Osteocyte (in vitro differentiated cells): ENCODE measurements around the gene TXNDC12. TPM values are rescaled to one million over a fixed set of nuclear protein-coding genes. Genes with fewer than 3 reads are reported as not detected.
"Not testable (repeated sequence)": the region's sequence is repeated elsewhere in the genome, so short reads cannot be mapped to it uniquely, and the experiment has no call there.

Experiments used
- DNase-seq: peaks from one replicate; pipeline ENCODE4 v3.0.0; 2021; ENCODE audit warnings: mixed read lengths; ENCODE audit not compliant: unreplicated experiment; ENCODE audit errors: extremely low spot score
- H3K27ac Mint-ChIP-seq: one replicate; pipeline ENCODE4 v1.8.0; 2021; ENCODE audit warnings: mild to moderate bottlenecking, mixed read lengths; ENCODE audit not compliant: unreplicated experiment
- H3K27me3 Mint-ChIP-seq: one replicate; pipeline ENCODE4 v1.8.0; 2021; ENCODE audit warnings: mixed read lengths; ENCODE audit not compliant: unreplicated experiment
- H3K36me3 Mint-ChIP-seq: one replicate; pipeline ENCODE4 v1.8.0; 2021; ENCODE audit warnings: mixed read lengths; ENCODE audit not compliant: unreplicated experiment
- H3K4me1 Mint-ChIP-seq: one replicate; pipeline ENCODE4 v1.8.0; 2021; ENCODE audit warnings: mixed read lengths; ENCODE audit not compliant: unreplicated experiment
- H3K4me3 Mint-ChIP-seq: one replicate; pipeline ENCODE4 v1.8.0; 2021; ENCODE audit warnings: mild to moderate bottlenecking, moderate library complexity, mixed read lengths; ENCODE audit not compliant: unreplicated experiment
- H3K9me3 Mint-ChIP-seq: one replicate; pipeline ENCODE4 v1.8.0; 2021; ENCODE audit warnings: mixed read lengths; ENCODE audit not compliant: unreplicated experiment
- CTCF ChIP-seq: fragments of 200-600 bp; sonication (generic); IDR thresholded peaks from 2 replicates; pipeline ENCODE4 v1.5.0; 2021; ENCODE audit warnings: antibody characterized with exemption, mild to moderate bottlenecking, moderate library complexity
- total RNA-seq: library from RNA; stranded (reverse); gene quantifications from 2 replicates; pipeline ENCODE4 v1.2.1, GENCODE V29; 2021

The TXNDC12 gene
- total RNA-seq, 1 donor from 2014 or later, result 46.6 TPM

- TF ChIP-seq CTCF, result no peak
- no peak for DNase-seq
- H3K4me3 Mint-ChIP-seq, result no peak overlapping the region
- H3K27ac Mint-ChIP-seq, result no peak overlapping the region
- H3K4me1 Mint-ChIP-seq, result no peaks in the 10 kb centered on the region
- H3K36me3 Mint-ChIP-seq, result peaks cover 19% of the 10 kb centered on the region
- no peaks in the 10 kb centered on the region for H3K27me3 Mint-ChIP-seq
- no peaks in the 10 kb centered on the region for H3K9me3 Mint-ChIP-seq
Measured at GRCh38 chr1:52080014-52080415, 25.0 kb upstream of the TXNDC12 start.

GRCh38 chr1:52077277-52077676 lies 22.3 kb upstream of the TXNDC12 start:
- not testable (repeated sequence) for DNase-seq

GRCh38 chr1:52072291-52072690 lies 17.3 kb upstream of the TXNDC12 start:
- Mint-ChIP-seq H3K27ac (no peak overlapping the region), H3K27me3 (no peaks in the 10 kb centered on the region), H3K4me3 (no peak overlapping the region), H3K9me3 (no peaks in the 10 kb centered on the region), H3K4me1 (no peaks in the 10 kb centered on the region), H3K36me3 (peaks cover 18% of the 10 kb centered on the region)
- TF ChIP-seq CTCF, result no peak
- no peak for DNase-seq

More at GRCh38 chr1:52077277-52077676, 22.3 kb upstream of the TXNDC12 start:
- not testable (repeated sequence) for H3K27ac Mint-ChIP-seq, H3K9me3 Mint-ChIP-seq, H3K4me3 Mint-ChIP-seq, H3K4me1 Mint-ChIP-seq, H3K27me3 Mint-ChIP-seq
- H3K36me3 Mint-ChIP-seq, result peaks cover 23% of the 10 kb centered on the region

- DNase-seq, result no peak
- Mint-ChIP-seq H3K9me3 (no peaks in the 10 kb centered on the region), H3K27me3 (no peaks in the 10 kb centered on the region), H3K27ac (no peak overlapping the region), H3K4me1 (no peaks in the 10 kb centered on the region), H3K36me3 (peaks cover 24% of the 10 kb centered on the region), H3K4me3 (no peak overlapping the region)
- no peak for TF ChIP-seq CTCF
Measured at GRCh38 chr1:52070704-52071103, 15.7 kb upstream of the TXNDC12 start.

GRCh38 chr1:52063192-52063591 lies 8.2 kb upstream of the TXNDC12 start:
- H3K4me3 Mint-ChIP-seq, result no peak overlapping the region
- no peak for TF ChIP-seq CTCF
- H3K27ac Mint-ChIP-seq, result no peak overlapping the region
- no peaks in the 10 kb centered on the region for H3K27me3 Mint-ChIP-seq
- H3K36me3 Mint-ChIP-seq, result peaks cover 30% of the 10 kb centered on the region
- peaks cover 14% of the 10 kb centered on the region for H3K4me1 Mint-ChIP-seq
- no peak for DNase-seq
- no peaks in the 10 kb centered on the region for H3K9me3 Mint-ChIP-seq

GRCh38 chr1:52060822-52061221 lies 5.8 kb upstream of the TXNDC12 start:
- DNase-seq, result no peak
- Mint-ChIP-seq H3K9me3 (no peaks in the 10 kb centered on the region), H3K27ac (no peak overlapping the region), H3K4me3 (no peak overlapping the region), H3K4me1 (peaks cover 27% of the 10 kb centered on the region), H3K36me3 (peaks cover 20% of the 10 kb centered on the region), H3K27me3 (no peaks in the 10 kb centered on the region)
- no peak for TF ChIP-seq CTCF
